Thyroid gland (tissue), 4 donors: ENCODE results near the gene BAD. TPM values are rescaled to one million over a fixed set of nuclear protein-coding genes. Genes with fewer than 3 reads are reported as not detected.

Experiments used
- DNase-seq, 2 donors: peaks; one replicate each; pipeline ENCODE4 v3.0.0-alpha.2; 2019
- H3K27ac ChIP-seq, 3 donors: fragments of 200-600 bp; sonication (generic); 1 replicate in 2 of 3; 2 replicates in 1 of 3; pipeline ENCODE4 v1.5.1; 2016 to 2019; ENCODE audit warnings: mild to moderate bottlenecking in 1 of 3, moderate library complexity in 1 of 3
- H3K27me3 ChIP-seq: fragments of 200-600 bp; sonication (generic); one replicate; pipeline ENCODE4 v1.5.1; 2019
- H3K36me3 ChIP-seq, 2 donors: fragments of 200-600 bp; sonication (generic); one replicate each; pipeline ENCODE4 v1.5.1; 2016 to 2019
- H3K4me1 ChIP-seq, 2 donors: fragments of 200-600 bp; sonication (generic); one replicate each; pipeline ENCODE4 v1.5.1; 2017 to 2019
- H3K4me3 ChIP-seq, 3 donors: fragments of 200-600 bp; sonication (generic); replicated peaks in 1 of 3; 1 replicate in 2 of 3; 2 replicates in 1 of 3; pipeline ENCODE4 v1.5.1; 2016; ENCODE audit warnings: mild to moderate bottlenecking in 1 of 3
- H3K9me3 ChIP-seq: fragments of 200-600 bp; sonication (generic); one replicate; pipeline ENCODE4 v1.5.1; 2017
- POLR2A ChIP-seq, 2 donors: fragments of 450-650 bp; IDR thresholded peaks; one replicate each; pipeline ENCODE4 v1.6.1; 2017; ENCODE audit warnings: antibody characterized with exemption in 2 of 2, mild to moderate bottlenecking in 2 of 2, moderate library complexity in 1 of 2
- WGBS, 2 donors: methylation state at CpG; one replicate each; pipeline ENCODE4 v1.1.5; 2017; 5-methylcytosine and 5-hydroxymethylcytosine counted together
- intact Hi-C: fragments of 100-400 bp; cut with DNase I; formaldehyde crosslinking; loops from one replicate; pipeline ENCODE4 v1.15.1; 2023
- total RNA-seq, 4 donors: library from RNA; depleted of rRNA; stranded (reverse); fragments of >200 nt; gene quantifications; one replicate each; pipeline ENCODE4 v1.2.3, GENCODE V29; 2016
- TF ChIP-seq, protein P1 (sequence below), 6 experiments: fragments of 200-600 bp in 3 of 6; fragments of 450-650 bp in 3 of 6; sonication (generic) in 3 of 6; IDR thresholded peaks; one replicate each; pipeline ENCODE4 v1.5.1; 2016 to 2019; ENCODE audit warnings: antibody characterized with exemption in 6 of 6, mild to moderate bottlenecking in 2 of 6, inconsistent platforms in 1 of 6, moderate library complexity in 1 of 6

BAD gene
- total RNA-seq, 4 donors from 2014 or later = 79.0 to 239 (median 148) TPM

- 94 to 95% methylated on average over 4 of the region's 4 CpGs for WGBS, 2 donors
- H3K36me3 ChIP-seq = peaks cover 27 to 36% of the 10 kb centered on the region in 2 donors
Observed at GRCh38 chr11:64259533-64260067, 24.9 kb downstream of the BAD start.

GRCh38 chr11:64258946-64259532 is 25.4 kb downstream of the BAD start:
- 92 to 93% methylated on average over 23 of the region's 32 CpGs for WGBS, 2 donors
- no peak for DNase-seq

More at GRCh38 chr11:64259533-64260067, 24.9 kb downstream of the BAD start:
- Histone ChIP-seq H3K9me3 (no peaks in the 10 kb centered on the region), H3K27me3 (no peaks in the 10 kb centered on the region), H3K4me1 (no peaks in the 10 kb centered on the region), H3K4me3 (no peak overlapping the region), H3K27ac (no peak overlapping the region)
- intact Hi-C loops = no loop called here
- DNase-seq = no peak
- TF ChIP-seq, protein P1, sequence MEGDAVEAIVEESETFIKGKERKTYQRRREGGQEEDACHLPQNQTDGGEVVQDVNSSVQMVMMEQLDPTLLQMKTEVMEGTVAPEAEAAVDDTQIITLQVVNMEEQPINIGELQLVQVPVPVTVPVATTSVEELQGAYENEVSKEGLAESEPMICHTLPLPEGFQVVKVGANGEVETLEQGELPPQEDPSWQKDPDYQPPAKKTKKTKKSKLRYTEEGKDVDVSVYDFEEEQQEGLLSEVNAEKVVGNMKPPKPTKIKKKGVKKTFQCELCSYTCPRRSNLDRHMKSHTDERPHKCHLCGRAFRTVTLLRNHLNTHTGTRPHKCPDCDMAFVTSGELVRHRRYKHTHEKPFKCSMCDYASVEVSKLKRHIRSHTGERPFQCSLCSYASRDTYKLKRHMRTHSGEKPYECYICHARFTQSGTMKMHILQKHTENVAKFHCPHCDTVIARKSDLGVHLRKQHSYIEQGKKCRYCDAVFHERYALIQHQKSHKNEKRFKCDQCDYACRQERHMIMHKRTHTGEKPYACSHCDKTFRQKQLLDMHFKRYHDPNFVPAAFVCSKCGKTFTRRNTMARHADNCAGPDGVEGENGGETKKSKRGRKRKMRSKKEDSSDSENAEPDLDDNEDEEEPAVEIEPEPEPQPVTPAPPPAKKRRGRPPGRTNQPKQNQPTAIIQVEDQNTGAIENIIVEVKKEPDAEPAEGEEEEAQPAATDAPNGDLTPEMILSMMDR (IDR thresholded peaks at IDR 0.05) = no peak
- TF ChIP-seq POLR2A (IDR thresholded peaks at IDR 0.05) = no peak

DNA sequence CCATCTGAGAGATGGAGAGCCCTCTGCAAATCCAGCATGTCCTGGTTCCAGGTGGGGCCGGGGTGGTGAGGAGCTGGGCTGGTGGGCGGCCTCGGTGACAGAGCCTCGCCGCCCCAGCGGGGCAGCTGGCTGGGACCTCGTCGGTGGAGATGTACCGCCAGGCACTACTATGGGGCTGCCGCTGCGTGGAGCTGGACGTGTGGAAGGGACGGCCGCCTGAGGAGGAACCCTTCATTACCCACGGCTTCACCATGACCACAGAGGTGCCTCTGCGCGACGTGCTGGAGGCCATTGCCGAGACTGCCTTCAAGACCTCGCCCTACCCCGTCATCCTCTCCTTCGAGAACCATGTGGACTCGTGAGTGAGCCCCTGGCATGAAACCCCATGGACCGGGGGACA is 26.1 kb downstream of the BAD start:
- WGBS, 2 donors = 89 to 90% methylated on average over 15 to 24 of the region's 24 CpGs
- TF ChIP-seq, protein P1 (IDR thresholded peaks at IDR 0.05) = no peak
- no peak for TF ChIP-seq POLR2A (IDR thresholded peaks at IDR 0.05)
- no peaks in the 10 kb centered on the region for H3K27me3 ChIP-seq
- DNase-seq = no peak
- peaks cover 24 to 32% of the 10 kb centered on the region in 2 donors for H3K36me3 ChIP-seq
- no peak overlapping the region for H3K27ac ChIP-seq
- no peaks in the 10 kb centered on the region for H3K9me3 ChIP-seq
- peaks cover 0 to under 1% of the 10 kb centered on the region in 2 donors for H3K4me1 ChIP-seq
- intact Hi-C loops = no loop called here
- no peak overlapping the region for H3K4me3 ChIP-seq

More at GRCh38 chr11:64258946-64259532, 25.4 kb downstream of the BAD start:
- H3K27me3 ChIP-seq = no peaks in the 10 kb centered on the region
- no peaks in the 10 kb centered on the region for H3K4me1 ChIP-seq
- no peak for TF ChIP-seq POLR2A (IDR thresholded peaks at IDR 0.05)
- TF ChIP-seq, protein P1 (IDR thresholded peaks at IDR 0.05) = no peak
- intact Hi-C loops = no loop called here
- H3K9me3 ChIP-seq = no peaks in the 10 kb centered on the region
- H3K36me3 ChIP-seq = peaks cover 27 to 36% of the 10 kb centered on the region in 2 donors
- no peak overlapping the region for H3K4me3 ChIP-seq
- no peak overlapping the region for H3K27ac ChIP-seq

GRCh38 chr11:64256300-64256699 is 28.2 kb downstream of the BAD start:
- 90% methylated on average over 12 of the region's 15 CpGs; no CpG with 5 or more reads in 1 of the 2 donors for WGBS, 2 donors
- Histone ChIP-seq H3K27me3 (no peaks in the 10 kb centered on the region), H3K4me1 (peaks cover 15 to 18% of the 10 kb centered on the region in 2 donors), H3K27ac (no peak overlapping the region), H3K4me3 (no peak overlapping the region), H3K9me3 (no peaks in the 10 kb centered on the region), H3K36me3 (peaks cover 12 to 20% of the 10 kb centered on the region in 2 donors)
- intact Hi-C loops = no loop called here
- DNase-seq = no peak
- TF ChIP-seq, protein P1 (IDR thresholded peaks at IDR 0.05) = no peak
- TF ChIP-seq POLR2A (IDR thresholded peaks at IDR 0.05) = no peak
